GM18520 (cell line): Measurements from ENCODE around the gene GCN1.

ENCODE experiments used
- ATAC-seq: cut with Tn5 transposase; IDR thresholded peaks from one replicate; pipeline ENCODE4 v1.9.1; 2021; ENCODE audit not compliant: unreplicated experiment

The GCN1 gene

DNA sequence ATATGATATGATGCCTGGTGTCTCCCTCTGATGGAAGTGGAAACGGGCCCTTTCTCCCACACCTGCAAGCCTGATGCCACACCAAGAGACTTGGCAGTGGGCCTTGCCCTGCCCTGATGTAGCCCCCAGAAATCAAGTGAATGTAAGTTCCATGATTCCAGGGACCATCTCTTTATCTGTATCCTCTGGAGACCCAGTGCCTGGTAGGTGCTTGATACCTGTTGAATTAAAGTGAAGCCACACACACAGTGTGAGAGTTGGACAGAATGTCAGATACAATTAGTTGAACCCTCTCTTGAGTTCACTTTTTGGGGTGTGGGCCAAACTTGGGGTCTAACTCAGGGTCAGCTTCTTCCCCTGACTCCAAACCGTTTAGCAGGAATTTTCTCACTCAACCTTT lies 73.2 kb downstream of the GCN1 start:
- no peak for ATAC-seq

DNA sequence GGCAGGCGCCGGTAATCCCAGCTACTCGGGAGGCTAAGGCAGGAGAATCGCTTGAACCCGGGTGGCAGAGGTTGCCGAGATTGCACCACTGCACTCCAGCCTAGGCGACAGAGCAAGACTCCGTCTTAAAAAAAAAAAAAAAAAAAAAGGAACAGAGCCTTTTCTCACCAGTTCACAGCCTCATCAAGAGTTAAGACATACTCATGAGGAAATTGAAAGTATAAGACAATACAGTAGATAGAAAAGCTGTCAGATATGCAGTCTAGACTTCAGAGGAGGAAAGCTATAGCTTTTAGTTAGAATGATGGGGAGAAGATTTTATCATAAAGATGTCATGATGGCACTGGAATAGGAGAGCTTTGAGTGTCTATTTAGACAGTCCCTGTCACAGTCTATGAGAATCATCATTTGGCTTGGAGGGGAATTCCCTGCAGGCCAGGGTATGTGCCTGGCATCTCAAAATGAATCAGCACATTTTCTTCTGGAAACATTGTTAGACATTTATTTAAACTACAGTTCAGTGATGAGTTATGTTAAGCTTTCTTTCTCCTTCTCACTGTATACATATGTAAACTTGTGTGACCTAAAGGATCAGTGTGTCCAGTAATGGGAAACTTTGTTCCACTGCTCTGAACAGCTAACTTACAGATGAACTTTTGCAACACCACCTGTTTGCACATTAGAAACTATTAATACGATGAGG lies 75.1 kb downstream of the GCN1 start:
- peak; percentile 30 for ATAC-seq

DNA sequence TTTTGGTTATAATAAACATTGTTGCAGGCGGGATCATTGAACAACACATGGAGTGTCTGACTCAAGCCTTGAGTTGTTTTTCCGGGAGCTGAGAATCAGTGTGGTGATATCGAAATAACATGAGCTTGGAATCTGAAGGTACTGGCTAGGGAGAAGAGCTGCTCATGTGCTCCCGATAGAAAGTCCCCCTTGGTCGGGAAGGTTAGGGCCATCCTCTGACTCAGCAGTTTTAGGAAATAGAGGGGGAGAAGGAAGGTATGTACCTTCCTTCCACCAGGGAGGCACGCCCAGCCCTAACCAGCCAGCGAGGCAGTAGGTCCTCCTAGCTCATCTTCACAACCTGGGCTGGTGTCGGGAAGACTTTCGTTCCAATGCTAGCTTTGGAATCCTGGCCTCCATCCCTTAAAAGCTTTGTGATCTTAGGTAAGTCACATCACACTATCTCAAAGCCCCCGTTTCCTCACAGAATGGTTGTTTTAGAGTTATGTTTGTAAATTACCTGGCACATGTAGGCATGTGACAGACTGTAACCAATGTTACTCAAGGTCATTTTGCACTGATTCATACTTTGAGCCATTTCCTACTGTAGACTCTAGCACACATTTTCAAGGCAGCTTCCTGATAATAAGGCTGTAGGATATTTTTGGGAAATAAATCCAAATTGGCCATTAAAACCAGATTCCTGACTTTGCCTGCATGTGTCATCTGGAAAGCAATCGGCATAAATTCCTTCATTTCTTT lies 76.0 kb downstream of the GCN1 start:
- ATAC-seq, result no peak

- ATAC-seq, result no peak
These were observed 76.6 kb downstream of the GCN1 start for GRCh38 chr12:120117961-120118320.

- peak; percentile 23 for ATAC-seq
These were observed 77.5 kb downstream of the GCN1 start for GRCh38 chr12:120116792-120117651.

- no peak for ATAC-seq
These were observed 78.1 kb downstream of the GCN1 start, which contains the start of gene RAB35 for GRCh38 chr12:120116441-120116791. TSS of gene RAB35 (minus strand) at chr12:120116753. CDS start at chr12:120116650, 103 bp downstream.

DNA sequence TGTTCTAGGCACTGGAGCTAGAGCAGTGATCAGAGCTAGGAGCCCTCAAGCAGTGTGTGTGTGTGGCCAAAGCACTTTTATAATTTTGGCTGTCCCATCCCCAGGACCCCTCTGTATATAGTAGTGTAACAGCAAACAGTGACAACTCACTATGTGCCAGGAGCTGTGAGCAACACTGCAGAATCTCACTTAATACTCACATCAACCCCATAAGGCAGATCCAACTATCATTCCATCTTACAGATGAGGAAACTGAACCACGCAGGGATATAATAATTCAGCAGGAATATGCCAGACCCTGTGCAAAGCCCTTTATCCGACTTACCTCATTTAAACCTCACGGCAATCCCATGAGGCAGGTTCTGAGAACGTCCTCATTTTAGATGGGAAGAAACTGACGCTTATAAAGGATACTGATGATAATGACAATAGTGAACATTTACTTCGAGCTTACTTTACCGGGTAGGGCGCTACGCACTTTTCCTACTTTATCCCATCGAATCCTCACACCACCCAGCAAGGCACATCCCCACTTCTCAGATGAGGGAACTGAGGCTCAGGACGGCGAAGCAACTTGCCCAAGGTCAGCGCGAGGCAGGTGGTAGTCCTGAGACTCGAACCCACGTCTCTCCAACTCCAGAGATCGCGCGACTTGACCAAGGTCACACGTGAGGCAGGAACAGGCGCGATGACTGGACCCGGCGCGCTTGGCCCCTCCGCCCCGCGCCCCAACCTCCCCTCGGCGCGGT lies 78.6 kb downstream of the GCN1 start:
- no peak for ATAC-seq

GRCh38 chr12:120115066-120115465 lies 79.4 kb downstream of the GCN1 start:
- no peak for ATAC-seq

- peak; percentile 40 for ATAC-seq
These were observed 83.7 kb downstream of the GCN1 start for GRCh38 chr12:120110550-120111501.

GRCh38 chr12:120109570-120110267 lies 84.8 kb downstream of the GCN1 start:
- no peak for ATAC-seq

- ATAC-seq, result no peak
These were observed 88.4 kb downstream of the GCN1 start for GRCh38 chr12:120106151-120106550.

DNA sequence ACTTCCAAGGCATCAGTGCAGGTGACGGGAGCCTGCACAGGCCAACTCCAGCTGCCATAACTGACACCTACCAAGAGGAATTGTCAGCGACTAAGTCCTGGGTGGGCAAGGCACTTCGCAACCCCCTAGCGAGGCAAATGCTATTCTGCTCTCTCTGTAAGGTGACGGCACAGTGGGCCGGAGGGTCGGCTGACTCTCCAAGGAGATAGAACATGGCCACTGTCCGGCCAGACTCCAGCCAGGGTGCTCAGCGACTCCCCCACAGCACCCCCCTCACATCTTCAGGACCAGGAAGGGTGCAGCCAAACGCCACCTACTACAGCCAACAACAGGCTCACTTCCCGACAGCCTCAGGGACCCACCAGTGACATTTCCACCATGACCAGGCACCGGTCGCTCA lies 91.1 kb downstream of the GCN1 start:
- ATAC-seq, result no peak

DNA sequence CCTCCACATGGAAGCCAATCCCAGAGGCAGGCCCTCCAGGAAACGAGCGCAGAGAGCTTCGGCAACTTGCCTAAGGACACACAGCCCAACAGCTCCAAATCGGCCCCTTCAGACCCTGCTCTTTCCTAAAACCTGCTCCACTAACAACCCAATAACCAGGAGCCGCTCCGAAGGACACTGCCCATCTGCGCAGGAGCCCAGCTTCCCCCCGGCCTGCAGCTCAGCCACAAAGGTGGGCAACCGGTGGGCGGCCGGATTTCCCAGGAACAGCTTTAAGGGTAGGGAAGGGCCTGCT lies 91.5 kb downstream of the GCN1 start:
- no peak for ATAC-seq

DNA sequence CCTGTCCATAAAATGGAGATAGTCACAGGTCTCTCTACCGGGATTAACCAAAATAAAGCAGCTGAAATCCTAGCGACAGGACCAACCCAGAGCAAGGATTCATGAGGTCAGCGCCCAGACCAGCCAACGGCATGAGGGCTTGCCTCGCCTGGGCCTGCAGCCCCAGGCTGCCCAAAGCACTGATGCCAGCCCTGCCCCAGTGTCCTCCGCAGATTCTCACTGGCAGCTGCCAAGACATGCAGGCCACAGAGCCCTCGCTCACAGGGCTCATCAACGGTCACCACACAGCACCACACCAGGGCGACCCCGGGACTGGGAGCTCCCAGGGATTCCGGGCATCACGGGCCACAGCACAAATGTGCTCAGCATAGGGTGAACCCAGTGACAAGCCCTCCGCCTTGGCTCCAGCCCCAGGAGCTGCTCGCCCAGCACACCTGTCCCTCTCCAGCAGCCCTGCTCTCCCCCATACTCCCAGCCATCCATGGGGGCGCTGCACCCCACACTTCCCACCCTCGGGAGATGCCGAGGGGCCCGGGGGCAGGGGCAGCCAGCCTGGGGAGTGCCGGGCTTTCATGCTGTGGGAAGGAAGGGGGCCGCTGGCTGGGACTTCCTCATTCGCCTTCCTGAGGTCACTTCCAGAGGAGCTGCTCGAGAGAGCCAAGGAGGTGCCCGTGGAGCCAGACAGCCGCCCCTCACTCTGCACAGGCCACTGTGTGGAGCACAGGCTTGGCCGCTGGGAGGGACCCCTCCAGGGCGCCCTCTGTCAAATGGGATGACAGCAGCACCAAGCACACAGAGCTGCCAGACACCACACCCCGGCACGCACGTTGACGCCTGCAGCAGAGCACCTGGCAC lies 92.1 kb downstream of the GCN1 start:
- ATAC-seq, result no peak

- ATAC-seq, result no peak
These were observed 92.9 kb downstream of the GCN1 start for GRCh38 chr12:120101617-120102016.

GRCh38 chr12:120101182-120101581 lies 93.3 kb downstream of the GCN1 start:
- no peak for ATAC-seq

GRCh38 chr12:120100630-120101029 lies 93.9 kb downstream of the GCN1 start:
- ATAC-seq, result no peak

DNA sequence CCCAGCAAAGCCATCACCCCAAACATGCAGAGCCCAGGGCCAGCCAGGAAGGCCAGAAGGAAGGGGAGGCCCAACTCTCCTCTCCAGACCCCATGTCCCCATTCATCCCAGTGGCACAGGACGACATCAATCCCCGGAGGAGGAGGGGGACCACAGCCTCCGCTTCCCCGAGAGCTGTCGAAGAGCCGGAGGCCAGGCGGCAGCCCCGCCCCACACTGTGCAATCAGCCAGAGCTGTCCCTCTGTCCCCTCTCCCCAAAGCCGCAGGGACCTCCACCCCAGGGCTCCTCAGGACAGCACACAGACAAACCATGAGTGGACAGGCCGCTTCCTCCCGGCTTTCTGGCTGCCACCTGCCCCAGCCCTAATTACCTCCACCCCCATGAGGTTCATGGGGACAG lies 94.8 kb downstream of the GCN1 start:
- ATAC-seq, result no peak
